GM12874 (cell line): ENCODE results near the gene LETMD1.

Experiments
- TF ChIP-seq, protein P1 (sequence below): IDR thresholded peaks from 2 replicates; pipeline ENCODE4 v1.5.1; 2011; ENCODE audit warnings: low read depth, mild to moderate bottlenecking, control low read depth, low read length, moderate library complexity; ENCODE audit not compliant: insufficient read depth

Gene LETMD1

DNA sequence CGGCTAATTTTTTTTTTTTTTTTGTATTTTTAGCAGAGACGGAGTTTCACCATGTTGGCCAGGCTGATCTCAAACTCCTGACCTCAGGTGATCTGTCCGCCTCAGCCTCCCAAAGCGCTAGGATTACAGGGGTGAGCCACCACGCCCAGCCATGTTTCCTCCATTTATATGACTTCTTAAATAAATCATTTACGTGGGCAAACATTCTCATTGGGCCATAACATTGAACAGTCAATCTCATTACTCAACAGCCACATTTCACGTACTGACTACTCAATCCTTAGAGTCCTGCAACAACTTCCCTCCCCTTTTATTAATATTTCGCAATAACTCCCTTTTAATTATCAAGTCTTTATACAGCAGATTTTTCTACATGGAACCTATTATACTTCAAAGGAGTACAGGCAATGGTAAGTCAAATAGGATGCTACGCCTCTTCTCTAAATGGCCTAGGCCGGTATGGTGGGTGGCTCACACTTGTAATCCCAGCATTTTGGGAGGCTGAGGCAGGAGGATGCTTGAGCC, 42.6 kb downstream of the LETMD1 start:
- TF ChIP-seq, protein P1, sequence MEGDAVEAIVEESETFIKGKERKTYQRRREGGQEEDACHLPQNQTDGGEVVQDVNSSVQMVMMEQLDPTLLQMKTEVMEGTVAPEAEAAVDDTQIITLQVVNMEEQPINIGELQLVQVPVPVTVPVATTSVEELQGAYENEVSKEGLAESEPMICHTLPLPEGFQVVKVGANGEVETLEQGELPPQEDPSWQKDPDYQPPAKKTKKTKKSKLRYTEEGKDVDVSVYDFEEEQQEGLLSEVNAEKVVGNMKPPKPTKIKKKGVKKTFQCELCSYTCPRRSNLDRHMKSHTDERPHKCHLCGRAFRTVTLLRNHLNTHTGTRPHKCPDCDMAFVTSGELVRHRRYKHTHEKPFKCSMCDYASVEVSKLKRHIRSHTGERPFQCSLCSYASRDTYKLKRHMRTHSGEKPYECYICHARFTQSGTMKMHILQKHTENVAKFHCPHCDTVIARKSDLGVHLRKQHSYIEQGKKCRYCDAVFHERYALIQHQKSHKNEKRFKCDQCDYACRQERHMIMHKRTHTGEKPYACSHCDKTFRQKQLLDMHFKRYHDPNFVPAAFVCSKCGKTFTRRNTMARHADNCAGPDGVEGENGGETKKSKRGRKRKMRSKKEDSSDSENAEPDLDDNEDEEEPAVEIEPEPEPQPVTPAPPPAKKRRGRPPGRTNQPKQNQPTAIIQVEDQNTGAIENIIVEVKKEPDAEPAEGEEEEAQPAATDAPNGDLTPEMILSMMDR: no peak

DNA sequence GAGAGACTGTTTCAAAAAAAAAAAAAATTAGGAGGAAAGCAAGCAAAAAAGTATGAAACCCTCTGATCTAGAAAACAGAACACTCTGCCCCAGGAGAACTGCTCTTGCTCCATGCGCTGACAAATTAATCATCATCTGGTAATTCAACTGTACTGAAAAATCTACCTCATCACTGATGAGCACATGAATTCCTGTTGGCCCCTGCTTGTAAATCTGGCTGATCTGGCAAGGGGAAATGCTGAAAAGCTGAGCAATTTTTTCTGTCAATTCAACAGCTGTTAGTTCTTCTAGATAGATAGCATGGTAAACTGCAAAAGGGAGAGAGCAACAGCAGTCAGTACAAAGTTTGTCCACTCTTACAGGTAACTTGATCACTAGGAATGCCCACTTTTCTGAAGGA, 50.5 kb downstream of the LETMD1 start:
- TF ChIP-seq, protein P1: no peak

DNA sequence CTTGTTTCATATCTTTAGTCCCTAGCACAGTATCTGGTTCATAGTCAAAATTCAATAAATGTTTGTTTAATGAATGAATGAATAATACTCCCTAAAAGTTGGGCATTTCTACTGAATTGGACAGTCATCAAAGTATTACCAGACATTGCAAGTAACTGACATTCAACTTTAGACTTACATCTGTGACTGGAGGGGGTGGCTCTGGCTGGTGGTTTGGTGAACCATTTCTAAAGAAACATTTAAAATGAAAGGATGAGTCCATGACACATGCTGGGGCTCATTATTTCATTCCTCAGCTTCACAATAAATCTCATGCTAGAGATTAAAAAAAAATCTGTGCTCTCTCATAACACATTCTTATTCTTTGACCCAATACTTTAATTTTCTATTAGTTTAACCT, 55.9 kb downstream of the LETMD1 start:
- TF ChIP-seq, protein P1: no peak

DNA sequence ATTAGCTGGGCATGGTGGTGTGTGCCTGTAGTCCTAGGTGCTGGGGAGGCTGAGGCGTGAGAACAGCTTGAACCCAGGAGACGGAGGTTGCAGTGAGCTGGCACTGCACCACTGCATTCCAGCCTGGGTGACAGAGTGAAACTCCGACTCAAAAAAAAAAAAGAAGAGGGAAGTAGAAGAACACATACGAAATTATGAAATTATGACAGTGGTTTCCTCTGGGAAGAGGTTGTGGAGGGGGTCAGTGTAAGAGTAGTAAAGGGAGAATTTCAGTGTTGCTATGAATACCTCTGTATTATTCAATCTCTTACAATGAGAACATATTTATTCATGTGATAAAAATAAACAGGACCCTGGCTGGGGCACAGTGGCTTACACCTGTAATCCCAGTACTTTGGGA, 60.0 kb downstream of the LETMD1 start:
- TF ChIP-seq, protein P1: no peak
